Measurements from ENCODE around the gene ZXDA. TPM values are rescaled to one million over a fixed set of nuclear protein-coding genes. Genes with fewer than 3 reads are reported as not detected.
A peak's percentile ranks its signal among the peaks of the same experiment; 100 is the strongest.

ZXDA gene
- total RNA-seq, 1 experiment from 2014 or later: not detected

- TF ChIP-seq, protein P1, sequence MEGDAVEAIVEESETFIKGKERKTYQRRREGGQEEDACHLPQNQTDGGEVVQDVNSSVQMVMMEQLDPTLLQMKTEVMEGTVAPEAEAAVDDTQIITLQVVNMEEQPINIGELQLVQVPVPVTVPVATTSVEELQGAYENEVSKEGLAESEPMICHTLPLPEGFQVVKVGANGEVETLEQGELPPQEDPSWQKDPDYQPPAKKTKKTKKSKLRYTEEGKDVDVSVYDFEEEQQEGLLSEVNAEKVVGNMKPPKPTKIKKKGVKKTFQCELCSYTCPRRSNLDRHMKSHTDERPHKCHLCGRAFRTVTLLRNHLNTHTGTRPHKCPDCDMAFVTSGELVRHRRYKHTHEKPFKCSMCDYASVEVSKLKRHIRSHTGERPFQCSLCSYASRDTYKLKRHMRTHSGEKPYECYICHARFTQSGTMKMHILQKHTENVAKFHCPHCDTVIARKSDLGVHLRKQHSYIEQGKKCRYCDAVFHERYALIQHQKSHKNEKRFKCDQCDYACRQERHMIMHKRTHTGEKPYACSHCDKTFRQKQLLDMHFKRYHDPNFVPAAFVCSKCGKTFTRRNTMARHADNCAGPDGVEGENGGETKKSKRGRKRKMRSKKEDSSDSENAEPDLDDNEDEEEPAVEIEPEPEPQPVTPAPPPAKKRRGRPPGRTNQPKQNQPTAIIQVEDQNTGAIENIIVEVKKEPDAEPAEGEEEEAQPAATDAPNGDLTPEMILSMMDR (conservative IDR thresholded peaks at IDR 0.05): peak; percentile 41; the same call in 1 of the 3 replicates
- no peak overlapping the region for H2BK5ac ChIP-seq (ENCODE audit: insufficient read length, low read length)
- H2AK5ac ChIP-seq (ENCODE audit: insufficient read length, low read length): no peak overlapping the region
- H3K4me1 Mint-ChIP-seq: no peaks in the 10 kb centered on the region
- H3K4me2 ChIP-seq (ENCODE audit: insufficient read depth, insufficient read length, low read length): no peak overlapping the region
- H3K79me2 ChIP-seq (ENCODE audit: insufficient read depth, low read length): no peaks in the 10 kb centered on the region
- H3K4me3 Mint-ChIP-seq: no peak overlapping the region
- H3K36me3 Mint-ChIP-seq (ENCODE audit: insufficient read depth in 1 of 3, low read depth in 3 of 3): peaks cover 2 to 16% (median 7%) of the 10 kb centered on the region in 3 experiments
- no peaks in the 10 kb centered on the region for H3K4me1 ChIP-seq (ENCODE audit: insufficient read depth, low read length)
- H2BK12ac ChIP-seq (ENCODE audit: insufficient read length, low read depth, low read length): no peak overlapping the region
- no peak overlapping the region for H3K4ac ChIP-seq (ENCODE audit: low read depth, low read length)
- H2BK20ac ChIP-seq (ENCODE audit: low read depth, low read length, poor library complexity, severe bottlenecking): no peak overlapping the region
- peaks cover 73% of the 10 kb centered on the region for H3K9me3 ChIP-seq (ENCODE audit: control insufficient read depth, low read depth, low read length)
- peaks cover 94 to 99% of the 10 kb centered on the region in 2 experiments for H3K9me3 Mint-ChIP-seq
- H3K27me3 Mint-ChIP-seq (ENCODE audit: low read depth): peaks cover 2% of the 10 kb centered on the region
- DNase-seq: no peak
- no peak overlapping the region for H3K27ac Mint-ChIP-seq
- H3K18ac ChIP-seq (ENCODE audit: insufficient read length, low read depth, low read length): no peak overlapping the region
- no peak overlapping the region for H2AFZ ChIP-seq (ENCODE audit: low read length)
- H2BK15ac ChIP-seq (ENCODE audit: low read depth, low read length): no peak overlapping the region
- no peaks in the 10 kb centered on the region for H4K20me1 ChIP-seq (ENCODE audit: control insufficient read depth, insufficient read depth, insufficient read length)
- H3K56ac ChIP-seq (ENCODE audit: insufficient read length, low read depth, low read length): no peak overlapping the region
- no peak overlapping the region for H3K9ac ChIP-seq (ENCODE audit: extremely low read depth, insufficient read length, low read length)
- H3K79me1 ChIP-seq (ENCODE audit: insufficient read depth, low read depth, low read length, poor library complexity, severe bottlenecking): no peaks in the 10 kb centered on the region
- H3K27me3 ChIP-seq (ENCODE audit: insufficient read depth, low read length): no peaks in the 10 kb centered on the region
- H3T11ph ChIP-seq (ENCODE audit: low read length): no peak overlapping the region
- H3K14ac ChIP-seq (ENCODE audit: insufficient read depth, low read length): no peak overlapping the region
- no peaks in the 10 kb centered on the region for H3K23me2 ChIP-seq (ENCODE audit: insufficient read length, low read depth, low read length, poor library complexity, severe bottlenecking)
- H4K5ac ChIP-seq (ENCODE audit: insufficient read length, low read depth, low read length): no peak overlapping the region
- H3K23ac ChIP-seq (ENCODE audit: insufficient read length, low read depth, low read length): no peak overlapping the region
- no peak overlapping the region for H2BK120ac ChIP-seq (ENCODE audit: low read depth, low read length, poor library complexity, severe bottlenecking)
- no peak overlapping the region for H3K27ac ChIP-seq (ENCODE audit: insufficient read length, low read depth, low read length)
- H4K8ac ChIP-seq (replicated peaks; ENCODE audit: insufficient read length, low read depth, low read length): no peak overlapping the region
- H4K91ac ChIP-seq (ENCODE audit: insufficient read length, low read depth, low read length): no peak overlapping the region
Observed at GRCh38 chrX:57929373-57929772, 19.1 kb upstream of the ZXDA start.

Data from H9 (cell line).